ENCODE measurements around the gene MEPCE. TPM values are rescaled to one million over a fixed set of nuclear protein-coding genes. Genes with fewer than 3 reads are reported as not detected.
A peak's percentile ranks its signal among the peaks of the same experiment; 100 is the strongest.

Gene MEPCE
- total RNA-seq, 1 experiment from 2014 or later, result 72.1 TPM

GRCh38 chr7:100466653-100467605 is 37.3 kb downstream of the MEPCE start:
- POLR2A ChIA-PET, result no interaction called here
- no TSS peak for BruUV-seq (replicated peaks)
- Histone ChIP-seq H3K27me3 (ENCODE audit: control insufficient read depth, insufficient read depth, low read length) (no peaks in the 10 kb centered on the region), H3K36me3 (ENCODE audit: control insufficient read depth, insufficient read depth, low read length) (no peaks in the 10 kb centered on the region), H3K27ac (ENCODE audit: low read length) (no peak overlapping the region), H3K4me3 (ENCODE audit: low read depth in 2 of 2, low read length in 2 of 2) (no peak overlapping the region), H3K9me3 (ENCODE audit: control insufficient read depth, insufficient read depth, low read depth, low read length) (no peaks in the 10 kb centered on the region), H3K4me1 (ENCODE audit: control insufficient read depth, insufficient read depth, low read length) (peaks cover 14% of the 10 kb centered on the region)
- TF ChIP-seq POLR2AphosphoS5 (IDR thresholded peaks at IDR 0.05; ENCODE audit: low read depth, low read length) (no peak), SIN3A (IDR thresholded peaks at IDR 0.05; ENCODE audit: borderline replicate concordance, insufficient read depth, low read depth, low read length) (no peak), REST (IDR thresholded peaks at IDR 0.05; ENCODE audit: insufficient read depth in 1 of 2, low read depth in 2 of 2, low read length in 1 of 2) (no peak), CTCF (IDR thresholded peaks at IDR 0.05) (no peak), TCF7L2 (IDR thresholded peaks at IDR 0.05; ENCODE audit: low read depth, low read length) (no peak)
- ATAC-seq (0 out of 2 replicates have a peak, but pooled peaks have one; percentile 4), DNase-seq (ENCODE audit: low read depth, low spot score) (no peak)
- in situ Hi-C loops (cut with HindIII; ENCODE audit: low pct_unique_long_range_greater_than_20kb, low sequenced_read_pairs), result no loop called here
- CTCF ChIA-PET, result no interaction called here
- intact Hi-C loops (cut with micrococcal nuclease; ENCODE audit: unreplicated experiment), result no loop called here

GRCh38 chr7:100467638-100468373 is 38.2 kb downstream of the MEPCE start:
- no peak overlapping the region for H3K27ac ChIP-seq (ENCODE audit: low read length)
- POLR2A ChIA-PET, result interaction anchor here (0.6 kb wide), 1 partner anchor 417 kb away, joined by 3 read pairs; no protein-coding TSS in a partner anchor
- ATAC-seq (no peak), DNase-seq (ENCODE audit: low read depth, low spot score) (no peak)
- CTCF ChIA-PET, result no interaction called here
- TF ChIP-seq REST (IDR thresholded peaks at IDR 0.05; ENCODE audit: insufficient read depth in 1 of 2, low read depth in 2 of 2, low read length in 1 of 2), result no peak
- TF ChIP-seq CTCF (IDR thresholded peaks at IDR 0.05), result no peak
- TF ChIP-seq POLR2AphosphoS5 (IDR thresholded peaks at IDR 0.05; ENCODE audit: low read depth, low read length), result no peak
- no peak for TF ChIP-seq TCF7L2 (IDR thresholded peaks at IDR 0.05; ENCODE audit: low read depth, low read length)
- TF ChIP-seq SIN3A (IDR thresholded peaks at IDR 0.05; ENCODE audit: borderline replicate concordance, insufficient read depth, low read depth, low read length), result no peak
- no peak overlapping the region for H3K4me3 ChIP-seq (ENCODE audit: low read depth in 2 of 2, low read length in 2 of 2)
- no peaks in the 10 kb centered on the region for H3K9me3 ChIP-seq (ENCODE audit: control insufficient read depth, insufficient read depth, low read depth, low read length)
- intact Hi-C loops (cut with micrococcal nuclease; ENCODE audit: unreplicated experiment), result no loop called here
- in situ Hi-C loops (cut with HindIII; ENCODE audit: low pct_unique_long_range_greater_than_20kb, low sequenced_read_pairs), result no loop called here
- no TSS peak for BruUV-seq (replicated peaks)
- no peaks in the 10 kb centered on the region for H3K27me3 ChIP-seq (ENCODE audit: control insufficient read depth, insufficient read depth, low read length)
- no peaks in the 10 kb centered on the region for H3K36me3 ChIP-seq (ENCODE audit: control insufficient read depth, insufficient read depth, low read length)
- H3K4me1 ChIP-seq (ENCODE audit: control insufficient read depth, insufficient read depth, low read length), result peaks cover 14% of the 10 kb centered on the region
